ENCODE measurements around the gene CHRM5.
"Not testable (repeated sequence)": the region's sequence is repeated elsewhere in the genome, so short reads cannot be mapped to it uniquely, and the experiment has no call there.

CHRM5 gene

DNA sequence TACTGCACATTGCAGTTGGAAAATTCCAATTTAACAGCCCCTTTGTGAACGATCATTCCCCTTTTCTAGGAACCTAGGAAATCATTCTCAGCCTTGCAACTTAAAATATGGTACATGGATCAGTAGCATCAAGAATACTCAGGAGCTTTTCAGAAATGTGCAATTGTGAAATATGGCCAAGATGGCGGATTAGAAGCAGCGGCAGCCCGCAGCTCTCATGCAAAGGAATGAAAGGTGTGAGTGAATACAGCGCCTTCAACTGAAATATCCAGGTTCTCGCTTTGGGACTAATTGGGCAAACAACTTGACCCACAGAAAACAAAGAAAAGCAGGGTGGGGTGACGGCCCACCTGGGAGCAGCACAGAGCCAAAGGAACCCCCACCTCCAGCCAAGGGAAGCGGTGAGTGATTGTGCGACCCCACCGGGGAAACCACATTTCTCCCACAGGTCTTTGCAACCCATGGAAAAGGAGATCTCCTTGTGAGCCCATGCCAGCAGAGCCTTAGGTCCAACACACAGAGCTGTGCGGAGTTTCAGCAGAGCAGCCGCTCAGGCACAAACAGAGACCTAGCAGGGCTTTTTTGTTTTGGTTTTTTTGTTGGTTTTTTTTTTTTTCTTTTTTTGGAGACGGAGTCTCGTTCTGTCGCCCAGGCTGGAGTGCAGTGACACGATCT, 78.3 kb downstream of the CHRM5 start:
- no peak for DNase-seq

DNA sequence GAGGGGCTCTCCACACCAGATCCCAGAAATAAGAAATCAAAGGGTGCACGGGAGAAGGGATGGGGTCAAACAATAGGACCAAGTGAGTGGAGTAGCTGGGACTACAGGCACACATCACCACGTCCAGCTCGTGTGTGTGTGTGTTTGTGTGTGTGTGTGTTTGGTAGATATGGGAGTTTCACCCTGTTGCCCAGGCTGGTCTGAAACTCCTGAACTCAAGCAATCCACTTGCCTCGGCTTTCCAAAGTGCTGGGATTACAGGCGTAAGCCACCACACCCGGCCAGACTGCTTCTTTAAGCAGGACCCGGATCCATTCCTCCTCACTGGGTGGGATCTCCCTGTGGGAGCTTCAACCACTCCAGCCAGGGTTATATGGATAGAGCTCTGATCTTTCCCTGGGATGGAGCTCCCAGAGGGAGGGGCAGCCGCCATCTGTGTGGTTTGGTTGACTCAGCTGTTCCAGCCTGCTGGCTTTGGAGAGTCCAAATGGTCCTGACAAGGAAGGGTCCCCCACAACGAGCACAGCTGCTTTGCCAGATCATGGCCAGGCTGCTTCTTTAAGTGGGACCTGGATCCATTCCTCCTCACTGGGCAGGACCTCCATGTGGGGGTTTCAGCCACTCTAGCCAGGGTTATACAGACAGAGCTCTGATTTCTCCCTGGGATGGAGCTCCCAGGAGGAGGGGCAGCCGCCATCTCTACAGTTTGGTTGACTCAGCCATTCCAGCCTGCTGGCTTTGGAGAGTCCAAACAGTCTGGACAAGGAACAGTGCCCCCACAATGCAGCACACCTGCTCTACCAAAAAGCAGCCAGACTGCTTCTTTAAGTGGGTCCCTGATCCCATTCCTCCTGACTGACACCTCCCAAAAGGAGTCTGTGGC, 79.8 kb downstream of the CHRM5 start:
- no peak for DNase-seq

DNA sequence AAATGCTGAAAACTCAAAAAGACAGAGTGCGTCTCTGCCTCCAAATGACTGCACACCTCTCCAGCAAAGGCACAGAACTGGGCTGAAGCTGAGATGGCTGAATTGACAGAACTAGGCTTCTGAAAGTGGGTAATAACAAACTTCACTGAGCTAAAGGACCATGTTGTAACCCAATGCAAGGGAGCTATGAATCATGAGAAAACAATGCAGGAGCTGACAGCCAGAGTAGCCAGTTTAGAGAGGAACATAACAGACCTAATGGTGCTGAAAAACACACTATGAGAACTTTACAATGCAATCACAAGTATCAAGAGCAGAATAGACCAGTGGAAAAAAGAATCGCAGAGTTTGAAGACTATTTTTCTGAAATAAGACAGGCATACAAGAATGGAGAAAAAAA, 80.8 kb downstream of the CHRM5 start:
- DNase-seq = no peak

DNA sequence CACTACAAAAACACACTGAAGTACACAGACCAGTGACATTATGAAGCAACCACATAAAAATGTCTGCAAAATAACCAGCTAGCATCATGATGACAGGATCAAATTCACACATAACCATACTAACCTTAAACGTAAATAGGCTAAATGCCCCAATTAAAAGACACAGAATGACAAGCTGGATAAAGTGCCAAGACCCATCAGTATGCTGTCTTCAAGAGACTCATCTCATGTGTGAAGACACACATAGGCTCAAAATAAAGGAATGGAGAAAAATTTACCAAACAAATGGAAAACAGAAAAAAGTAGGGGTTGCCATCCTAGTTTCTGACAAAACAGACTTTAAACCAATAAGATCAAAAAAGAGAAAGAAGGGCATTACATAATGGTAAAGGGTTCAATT, 82.1 kb downstream of the CHRM5 start:
- DNase-seq = not testable (repeated sequence)

GRCh38 chr15:34054081-34054707, 85.9 kb downstream of the CHRM5 start:
- no peak for DNase-seq

DNA sequence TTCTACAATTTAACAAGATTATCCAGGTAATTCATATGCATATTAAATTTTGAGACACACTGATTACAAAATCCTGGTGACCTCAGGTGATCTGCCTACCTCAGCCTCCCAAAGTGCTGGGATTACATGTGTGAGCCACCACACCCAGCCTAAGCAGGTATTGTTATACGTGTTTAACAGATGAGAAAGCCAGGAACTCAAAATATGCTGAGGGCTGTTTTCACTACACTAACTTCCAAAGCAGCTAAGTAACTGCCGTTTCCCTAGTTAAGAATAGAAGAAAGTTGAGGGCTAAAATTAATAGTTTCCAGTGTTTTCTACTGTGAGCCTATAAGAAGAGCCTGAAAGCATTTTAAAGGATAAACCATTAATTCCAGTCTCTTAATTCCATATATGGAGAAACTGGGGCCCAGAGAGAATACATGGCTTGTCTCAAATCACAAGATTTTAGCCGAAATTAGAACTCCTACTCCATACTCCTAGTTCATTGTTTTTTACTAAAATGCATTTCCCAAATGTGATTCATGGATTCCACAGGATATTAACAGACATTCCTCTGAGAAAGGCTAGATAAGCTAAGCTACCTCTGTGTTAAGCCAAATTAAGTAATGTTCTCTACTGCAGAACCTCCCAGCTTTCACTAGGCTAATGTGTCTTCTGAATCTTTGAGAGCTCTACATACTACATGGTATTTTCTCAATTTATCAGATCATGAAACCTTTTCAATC, 87.7 kb downstream of the CHRM5 start:
- DNase-seq = no peak

GRCh38 chr15:34056911-34057310, 88.6 kb downstream of the CHRM5 start:
- no peak for DNase-seq

- no peak for DNase-seq
These were observed 91.2 kb downstream of the CHRM5 start for GRCh38 chr15:34059476-34059875.

DNA sequence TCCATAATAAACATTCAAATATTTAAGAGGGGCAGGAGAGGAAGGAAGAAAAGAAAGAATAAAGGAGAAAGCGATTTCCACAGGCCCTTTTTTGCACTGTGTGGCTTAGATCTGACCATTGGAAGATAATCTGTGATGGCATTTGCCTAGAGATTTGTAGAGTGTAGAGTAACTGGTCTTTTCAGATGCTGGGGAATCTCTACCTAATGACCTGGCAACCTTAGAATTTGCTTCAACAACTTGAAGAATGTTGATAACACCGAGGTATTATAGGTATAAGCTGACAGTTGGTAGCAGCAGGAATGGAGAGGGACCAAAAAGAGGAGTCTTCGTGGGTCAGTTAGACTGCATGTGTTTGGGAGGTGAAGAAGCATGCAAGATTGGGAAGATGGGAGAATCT, 91.6 kb downstream of the CHRM5 start:
- DNase-seq = no peak

DNA sequence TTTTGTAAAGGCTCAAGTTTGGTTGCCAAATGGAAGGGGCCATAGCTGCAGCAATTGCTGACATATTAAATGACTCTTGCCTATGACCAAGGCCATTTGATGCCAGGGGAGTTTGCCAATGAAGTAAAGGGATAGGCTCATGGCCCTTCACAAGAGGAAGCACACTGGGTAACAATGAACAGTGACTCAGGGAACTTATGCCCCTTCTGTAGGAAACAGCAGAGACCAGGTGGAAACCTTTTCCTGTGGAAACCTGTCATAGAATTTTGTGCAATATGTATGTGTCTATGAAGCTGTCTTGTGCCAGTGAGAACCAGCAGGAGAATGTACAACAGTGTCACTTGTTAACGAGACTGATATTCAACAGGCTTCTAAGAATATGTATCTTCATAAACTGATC, 96.1 kb downstream of the CHRM5 start:
- no peak for DNase-seq

DNA sequence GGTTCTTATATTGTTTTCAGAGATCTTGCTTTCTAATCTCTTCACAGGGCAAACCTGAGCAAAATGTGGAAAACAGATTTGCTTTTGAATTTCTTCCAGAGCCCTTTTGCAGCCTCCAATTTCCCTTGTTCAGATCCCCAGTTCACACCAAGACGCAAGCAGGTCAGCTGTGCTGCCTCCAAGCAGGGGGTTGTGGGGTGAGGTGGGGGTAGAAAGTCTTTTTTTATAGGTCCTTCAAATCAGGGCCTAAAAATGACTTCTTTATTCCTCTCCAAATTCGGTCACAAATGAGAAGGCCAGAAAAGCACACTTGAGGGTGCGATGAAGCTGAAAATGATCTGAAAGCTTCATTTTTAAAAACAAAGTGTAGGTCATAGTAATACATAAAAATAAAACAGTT, 97.0 kb downstream of the CHRM5 start:
- DNase-seq = no peak

GRCh38 chr15:34065941-34066340, 97.6 kb downstream of the CHRM5 start:
- no peak for DNase-seq

DNA sequence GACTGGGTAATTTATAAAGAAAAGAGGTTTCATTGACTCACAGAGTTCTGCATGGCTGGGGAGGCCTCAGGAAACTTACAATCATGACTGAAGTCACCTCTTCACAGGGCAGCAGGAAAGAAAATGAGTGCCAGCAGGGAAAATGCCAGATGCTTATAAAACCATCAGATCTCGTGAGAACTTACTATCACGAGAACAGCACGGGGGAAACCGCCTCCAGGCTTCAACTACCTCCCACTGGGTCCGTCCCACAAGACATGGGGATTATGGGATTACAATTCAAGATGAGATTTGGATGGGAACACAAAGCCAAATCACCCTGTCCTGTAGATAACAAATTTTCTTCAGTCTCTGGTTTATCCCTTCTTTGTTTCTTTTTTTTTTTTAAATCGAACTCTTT, 101.7 kb downstream of the CHRM5 start:
- no peak for DNase-seq

DNA sequence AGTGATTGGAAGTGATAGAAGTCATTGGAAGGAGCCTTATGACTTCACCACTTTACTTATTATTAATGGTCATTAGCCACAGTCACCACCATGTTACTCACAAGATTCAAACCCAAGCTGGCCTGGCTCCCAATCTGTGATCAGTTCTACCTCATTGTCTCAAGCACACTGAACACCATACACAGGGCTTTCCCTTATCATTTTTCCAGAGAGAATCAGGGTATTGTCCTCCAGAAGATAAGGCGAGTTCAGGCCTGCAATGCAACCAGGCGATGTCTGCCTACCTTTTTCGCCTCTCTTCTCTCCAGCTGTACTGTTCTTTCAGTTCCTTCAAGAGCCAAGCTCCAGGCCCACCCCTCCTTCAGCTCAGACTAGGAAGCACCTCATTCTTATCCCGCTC, 108.5 kb downstream of the CHRM5 start:
- no peak for DNase-seq

DNA sequence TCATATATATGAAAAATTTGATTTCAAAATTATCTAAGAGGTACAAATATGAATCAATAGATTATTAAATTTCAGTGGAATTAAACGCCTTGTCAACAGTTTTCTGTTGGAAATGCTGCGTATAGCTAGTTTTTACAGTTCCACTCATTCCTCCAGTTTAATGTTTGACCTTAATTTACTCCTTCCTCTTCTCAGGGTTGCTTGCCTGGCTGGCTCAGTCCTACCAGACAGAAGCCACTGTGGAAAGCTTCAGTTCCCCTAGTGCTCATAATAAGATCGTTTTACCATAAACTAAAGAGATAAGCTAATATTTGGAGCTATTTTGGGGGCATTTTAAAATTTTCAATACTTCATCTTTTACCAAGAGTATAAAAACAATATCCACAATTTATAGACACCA, 110.6 kb downstream of the CHRM5 start:
- no peak for DNase-seq

GRCh38 chr15:34079904-34080303, 111.6 kb downstream of the CHRM5 start:
- DNase-seq = no peak

GRCh38 chr15:34084086-34084485, 115.8 kb downstream of the CHRM5 start:
- no peak for DNase-seq

DNA sequence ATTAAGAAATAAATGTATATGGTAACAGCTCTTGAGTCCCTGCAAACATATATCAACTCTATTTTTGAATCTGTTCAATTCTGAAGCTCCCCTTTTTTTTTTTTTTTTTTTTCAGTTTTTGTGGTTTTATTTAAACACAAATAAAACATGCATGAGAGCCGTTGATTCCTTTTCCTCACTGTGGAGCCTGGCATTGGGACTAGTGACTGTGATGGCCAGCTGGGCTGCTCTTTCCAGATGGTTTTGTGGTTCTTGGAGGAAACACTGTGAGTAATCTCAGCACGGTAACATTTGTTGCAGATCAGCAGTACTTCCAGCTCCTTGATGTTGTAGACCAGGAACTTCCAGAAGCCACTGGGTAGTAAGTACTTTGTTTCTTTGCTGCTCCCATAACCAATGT, 117.4 kb downstream of the CHRM5 start:
- DNase-seq = no peak

GRCh38 chr15:34099914-34100313, 131.6 kb downstream of the CHRM5 start:
- no peak for DNase-seq

- DNase-seq = peak; percentile 96
These were observed 133.3 kb downstream of the CHRM5 start, which contains the start of the genes EMC7 and PGBD4 for GRCh38 chr15:34101366-34102174. Gene EMC7 (minus strand): TSS chr15:34101862. CDS start chr15:34101839, 23 bp downstream. Gene PGBD4 (plus strand): TSS chr15:34102083. CDS start chr15:34102532, 449 bp downstream.

DNA sequence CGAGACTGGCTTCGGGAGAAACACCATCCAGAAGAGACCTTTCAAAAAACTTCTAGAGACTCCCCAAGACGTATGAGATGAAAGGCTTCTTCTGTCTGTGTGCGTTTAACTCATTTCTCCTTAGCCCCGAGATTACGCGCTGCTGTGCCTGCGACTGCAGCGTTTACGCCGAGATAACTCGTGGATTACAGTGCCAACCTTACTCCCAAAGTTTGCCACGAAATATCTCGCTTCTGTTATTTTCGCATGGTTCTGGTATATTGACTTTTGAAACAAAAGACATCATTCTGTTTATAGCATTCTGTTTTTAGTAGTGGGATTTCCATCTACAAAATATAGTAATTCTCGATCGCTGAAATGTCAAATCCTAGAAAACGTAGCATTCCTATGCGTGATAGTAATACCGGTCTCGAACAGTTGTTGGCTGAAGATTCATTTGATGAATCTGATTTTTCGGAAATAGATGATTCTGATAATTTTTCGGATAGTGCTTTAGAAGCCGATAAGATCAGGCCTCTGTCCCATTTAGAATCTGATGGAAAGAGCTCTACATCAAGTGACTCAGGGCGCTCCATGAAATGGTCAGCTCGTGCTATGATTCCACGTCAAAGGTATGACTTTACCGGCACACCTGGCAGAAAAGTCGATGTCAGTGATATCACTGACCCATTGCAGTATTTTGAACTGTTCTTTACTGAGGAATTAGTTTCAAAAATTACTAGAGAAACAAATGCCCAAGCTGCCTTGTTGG, 134.1 kb downstream of the CHRM5 start:
- DNase-seq = no peak

All from SHP77 treated with DMSO at 0.1 percent for 48 hours (cell line).